Bronchial epithelial cell (primary cell): Measurements from ENCODE around the gene SLC41A1. TPM values are rescaled to one million over a fixed set of nuclear protein-coding genes. Genes with fewer than 3 reads are reported as not detected.

ENCODE experiments used
- DNase-seq: peaks from one replicate; pipeline ENCODE4 v3.0.0-alpha.2; 2010; ENCODE audit warnings: low read depth
- FAIRE-seq: peaks from 2 replicates; lab custom pipeline; 2011; peaks lifted over from hg19 to GRCh38; lab: Jason Lieb, UNC
- H3K27me3 ChIP-seq: 2 replicates; pipeline ENCODE4 v1.5.1; 2011; ENCODE audit warnings: low read length; ENCODE audit not compliant: control insufficient read depth, insufficient read depth
- H3K36me3 ChIP-seq: 2 replicates; pipeline ENCODE4 v1.5.1; 2011; ENCODE audit warnings: low read length; ENCODE audit not compliant: control insufficient read depth, insufficient read depth
- H3K4me3 ChIP-seq: 2 replicates; pipeline ENCODE4 v1.5.1; 2011; ENCODE audit warnings: mild to moderate bottlenecking, low read depth, low read length, control low read depth
- CTCF ChIP-seq: IDR thresholded peaks from 2 replicates; pipeline ENCODE4 v1.5.1; 2011; ENCODE audit warnings: mild to moderate bottlenecking, moderate library complexity, low read length, control low read depth, inconsistent platforms; ENCODE audit not compliant: insufficient read depth, severe bottlenecking
- total RNA-seq: library from RNA; depleted of rRNA; stranded (reverse); fragments of >200 nt; gene quantifications from 2 replicates; pipeline ENCODE4 v1.2.1, GENCODE V29; 2014

SLC41A1 gene
- total RNA-seq, 1 donor from 2014 or later = 6.6 TPM

- H3K27me3 ChIP-seq = no peaks in the 10 kb centered on the region
- FAIRE-seq (no peak), DNase-seq (no peak)
- no peak for TF ChIP-seq CTCF
- no peak overlapping the region for H3K4me3 ChIP-seq
- H3K36me3 ChIP-seq = no peaks in the 10 kb centered on the region
These were observed 27.3 kb upstream of the SLC41A1 start for GRCh38 chr1:205840146-205840923.

- DNase-seq = no peak
- no peak for TF ChIP-seq CTCF
- H3K27me3 ChIP-seq = no peaks in the 10 kb centered on the region
- no peaks in the 10 kb centered on the region for H3K36me3 ChIP-seq
- H3K4me3 ChIP-seq = no peak overlapping the region
- no peak for FAIRE-seq
These were observed 24.5 kb upstream of the SLC41A1 start for GRCh38 chr1:205837382-205837970.

- FAIRE-seq = no peak
These were observed 21.8 kb upstream of the SLC41A1 start for GRCh38 chr1:205834751-205835150.

GRCh38 chr1:205832326-205832751 is 19.3 kb upstream of the SLC41A1 start:
- Histone ChIP-seq H3K36me3 (no peaks in the 10 kb centered on the region), H3K27me3 (peaks cover 2% of the 10 kb centered on the region), H3K4me3 (no peak overlapping the region)
- no peak for DNase-seq
- TF ChIP-seq CTCF = no peak
- no peak for FAIRE-seq

More at GRCh38 chr1:205834751-205835150, 21.8 kb upstream of the SLC41A1 start:
- TF ChIP-seq CTCF = no peak
- Histone ChIP-seq H3K36me3 (no peaks in the 10 kb centered on the region), H3K27me3 (no peaks in the 10 kb centered on the region), H3K4me3 (no peak overlapping the region)
- DNase-seq = no peak

- TF ChIP-seq CTCF = peak; percentile 5
- Histone ChIP-seq H3K4me3 (no peak overlapping the region), H3K36me3 (no peaks in the 10 kb centered on the region), H3K27me3 (peaks cover 7% of the 10 kb centered on the region)
- DNase-seq (no peak), FAIRE-seq (no peak)
These were observed 14.6 kb upstream of the SLC41A1 start for GRCh38 chr1:205827623-205828022.

GRCh38 chr1:205826995-205827394 is 14.0 kb upstream of the SLC41A1 start:
- TF ChIP-seq CTCF = no peak
- H3K4me3 ChIP-seq = no peak overlapping the region
- H3K27me3 ChIP-seq = peaks cover 7% of the 10 kb centered on the region
- no peaks in the 10 kb centered on the region for H3K36me3 ChIP-seq
- DNase-seq (no peak), FAIRE-seq (no peak)
